HG03066 (cell line): ENCODE data around the gene SPATA21.
"Not testable (repeated sequence)": the region's sequence is repeated elsewhere in the genome, so short reads cannot be mapped to it uniquely, and the experiment has no call there.

Experiments used
- ATAC-seq: cut with Tn5 transposase; IDR thresholded peaks from one replicate; pipeline ENCODE4 v1.9.1; 2021; ENCODE audit warnings: low read depth; ENCODE audit not compliant: unreplicated experiment

SPATA21 gene

GRCh38 chr1:16387201-16388188, 49.7 kb downstream of the SPATA21 start:
- ATAC-seq: no peak

- no peak for ATAC-seq
Observed at GRCh38 chr1:16386454-16387113, 50.6 kb downstream of the SPATA21 start.

DNA sequence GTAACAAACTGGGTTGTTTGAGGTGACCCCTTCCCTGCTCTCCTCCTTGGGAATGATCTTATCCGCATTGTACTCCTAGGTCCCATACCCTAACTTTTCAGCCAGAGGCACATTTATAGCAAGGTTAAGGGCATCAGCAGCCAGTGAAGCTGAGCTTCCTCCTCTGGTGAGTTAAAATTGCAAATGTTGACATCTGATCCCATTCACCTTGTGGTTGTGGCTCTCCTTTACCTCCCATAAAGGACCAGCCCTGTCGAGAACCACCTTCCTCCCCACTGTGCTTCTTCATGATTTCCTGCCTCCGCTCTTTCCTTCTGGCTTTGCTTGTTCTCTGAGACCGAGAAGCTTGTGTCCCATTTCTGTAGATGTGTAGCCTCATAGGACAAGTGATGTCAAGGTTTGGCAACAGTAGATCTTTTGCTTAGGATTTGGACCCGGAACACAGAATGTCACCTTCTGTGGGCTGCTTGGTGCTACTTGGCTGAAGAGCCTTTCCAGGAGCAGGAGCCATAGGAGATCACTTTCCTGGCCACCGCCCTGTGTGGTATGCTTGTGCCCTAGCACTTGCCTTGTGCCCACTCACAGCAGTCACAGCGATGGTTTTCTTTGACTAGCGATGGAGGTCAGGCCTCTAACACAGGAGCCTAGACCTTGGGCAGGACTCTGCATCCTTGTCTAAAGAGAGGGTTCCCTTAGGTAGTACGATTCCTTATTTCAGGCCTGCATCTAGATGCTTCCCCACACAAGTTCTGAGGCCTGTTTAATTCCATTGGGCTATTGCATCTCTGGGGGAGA, 51.4 kb downstream of the SPATA21 start:
- ATAC-seq: no peak

- ATAC-seq: no peak
Observed at GRCh38 chr1:16383888-16384287, 53.3 kb downstream of the SPATA21 start.

GRCh38 chr1:16380868-16381267, 56.4 kb downstream of the SPATA21 start:
- no peak for ATAC-seq

- no peak for ATAC-seq
Observed at GRCh38 chr1:16378443-16378842, 58.8 kb downstream of the SPATA21 start.

- no peak for ATAC-seq
Observed at GRCh38 chr1:16376971-16377370, 60.3 kb downstream of the SPATA21 start.

DNA sequence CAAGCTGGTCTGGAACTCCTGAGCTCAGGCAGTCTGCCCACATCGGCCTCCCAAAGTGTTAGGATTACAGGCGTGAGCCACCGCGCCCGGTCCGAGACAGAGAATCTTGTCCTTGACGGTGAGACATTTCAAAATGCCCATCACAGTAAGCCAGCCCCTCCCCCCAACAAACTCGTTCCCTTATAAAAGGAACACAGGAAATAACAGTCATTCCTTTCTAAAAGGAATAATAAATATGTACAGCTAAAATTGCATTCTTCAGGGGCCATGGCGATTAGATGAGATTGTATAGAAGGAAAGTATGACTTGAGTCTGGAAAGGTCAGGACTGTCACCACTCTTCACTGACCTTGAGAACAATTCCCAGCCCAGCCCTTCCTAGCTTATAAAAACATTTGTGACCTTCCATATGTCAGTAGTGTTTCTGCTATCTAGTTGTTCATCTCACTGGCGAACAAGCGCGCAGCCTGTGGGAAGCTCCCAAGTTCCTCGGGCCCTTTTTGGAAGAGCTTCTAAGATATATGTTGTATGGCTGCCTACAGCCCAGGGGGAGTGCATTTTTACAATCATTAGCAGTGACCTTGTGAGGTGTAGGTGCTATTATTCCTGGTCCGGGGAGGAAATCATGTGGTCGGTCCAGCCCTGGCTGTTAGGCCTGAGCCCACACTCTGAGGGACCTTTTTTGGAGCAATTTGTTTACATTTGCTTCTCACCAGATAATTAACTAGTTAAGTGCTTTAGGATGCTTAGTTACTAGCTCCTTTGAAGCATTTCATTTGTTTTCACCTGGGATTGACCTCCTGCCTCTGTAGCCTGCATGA, 61.5 kb downstream of the SPATA21 start:
- ATAC-seq: no peak

GRCh38 chr1:16374266-16374665, 63.0 kb downstream of the SPATA21 start:
- ATAC-seq: no peak

DNA sequence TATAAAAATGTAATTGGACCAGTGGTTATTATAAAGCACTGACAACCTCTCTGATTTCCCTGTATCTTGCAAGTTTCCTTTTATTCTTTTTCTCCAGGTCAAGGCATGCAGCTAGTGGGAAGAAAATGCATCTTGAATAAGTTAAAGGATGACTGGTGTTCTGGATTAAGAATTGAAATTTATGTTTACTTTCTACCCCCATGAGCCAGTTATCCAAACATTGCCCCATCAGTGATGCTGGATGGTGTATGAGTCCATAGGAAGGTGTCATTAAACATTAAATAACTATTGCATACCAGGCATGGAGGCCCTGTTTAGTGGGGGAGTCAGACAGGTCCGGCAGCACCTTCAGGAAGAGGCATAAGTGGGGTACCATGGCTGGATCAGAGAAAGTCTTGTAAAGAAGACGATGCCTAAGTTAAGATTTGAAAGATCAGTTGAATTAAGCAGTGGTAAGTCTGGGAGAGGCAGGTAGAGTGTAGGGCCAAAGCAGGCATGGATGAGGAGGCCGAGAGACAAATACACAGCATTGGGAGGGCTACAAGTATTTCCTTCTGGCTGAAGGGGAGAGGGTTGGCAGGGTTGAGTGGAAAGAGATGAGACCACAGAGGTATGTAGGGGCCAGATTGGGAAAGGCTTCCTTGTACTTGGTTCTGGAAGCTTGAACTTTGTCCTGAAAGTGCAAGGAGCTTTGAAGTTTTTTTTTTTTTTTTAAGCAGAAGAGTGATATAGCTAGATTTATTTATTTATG, 64.5 kb downstream of the SPATA21 start:
- ATAC-seq: no peak

GRCh38 chr1:16371725-16372124, 65.5 kb downstream of the SPATA21 start:
- ATAC-seq: no peak

DNA sequence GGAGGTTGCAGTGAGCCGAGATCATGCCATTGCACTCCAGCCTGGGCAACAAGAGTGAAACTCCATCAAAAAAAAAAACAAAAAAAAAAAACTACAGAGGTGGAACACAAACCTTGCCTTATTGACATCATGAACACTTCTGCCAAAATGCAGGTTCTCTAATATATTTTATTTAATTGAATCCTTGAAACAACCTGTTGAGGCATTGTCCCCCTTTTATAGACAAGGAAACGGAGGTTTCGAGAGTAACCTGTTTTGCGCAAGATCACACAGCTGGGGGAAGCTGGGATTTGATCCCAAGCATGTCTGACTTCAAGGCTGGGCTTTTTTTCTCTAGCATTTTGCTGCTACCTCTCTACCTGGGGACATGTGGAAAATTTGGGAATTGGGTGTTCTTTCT, 67.4 kb downstream of the SPATA21 start:
- no peak for ATAC-seq

DNA sequence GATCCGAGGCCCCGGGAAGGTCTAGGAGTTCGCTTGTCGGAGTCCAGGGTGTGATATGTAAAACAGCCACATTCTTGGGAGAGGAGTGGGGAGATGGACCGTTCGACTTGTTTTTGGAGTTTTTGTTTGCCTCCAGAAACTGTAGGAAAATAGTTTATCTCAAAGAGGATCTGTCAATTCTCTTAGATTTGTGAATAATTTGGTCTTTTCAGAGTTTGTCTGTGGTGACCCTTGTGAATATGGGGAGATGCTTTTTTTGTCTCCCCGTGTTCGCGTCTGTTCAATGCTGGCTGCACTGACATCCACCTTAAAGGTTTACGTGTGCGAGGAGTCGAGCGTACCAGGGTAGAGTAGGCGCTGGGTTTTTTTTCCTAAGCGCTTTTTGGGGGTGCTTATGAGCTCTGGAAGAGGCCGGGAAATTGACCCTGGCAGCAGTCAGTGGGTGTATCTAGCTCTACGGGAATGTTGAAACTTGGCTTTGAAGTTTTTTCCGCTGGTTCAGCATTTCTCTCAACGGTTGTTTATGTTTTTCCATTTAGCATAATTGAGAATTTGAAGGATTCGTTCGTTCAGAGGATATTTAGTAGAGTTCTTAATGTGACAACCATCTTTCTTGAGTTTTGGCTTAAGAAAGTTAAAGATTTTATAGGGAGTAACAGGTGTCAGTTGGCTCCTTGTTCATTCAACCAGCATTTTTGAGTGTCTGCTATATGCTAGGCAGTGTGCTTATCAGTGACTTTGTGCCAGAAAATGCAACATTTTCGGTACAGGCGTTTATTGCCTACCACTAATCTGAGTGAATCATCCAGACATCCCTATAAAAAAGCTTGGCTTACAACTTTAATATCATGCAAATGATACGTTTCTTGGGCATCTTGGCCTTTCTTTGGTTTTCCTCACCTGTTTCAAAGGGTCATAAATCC, 69.0 kb downstream of the SPATA21 start:
- no peak for ATAC-seq

- peak; percentile 52 for ATAC-seq
Observed at GRCh38 chr1:16367258-16367967, 69.8 kb downstream of the SPATA21 start.

DNA sequence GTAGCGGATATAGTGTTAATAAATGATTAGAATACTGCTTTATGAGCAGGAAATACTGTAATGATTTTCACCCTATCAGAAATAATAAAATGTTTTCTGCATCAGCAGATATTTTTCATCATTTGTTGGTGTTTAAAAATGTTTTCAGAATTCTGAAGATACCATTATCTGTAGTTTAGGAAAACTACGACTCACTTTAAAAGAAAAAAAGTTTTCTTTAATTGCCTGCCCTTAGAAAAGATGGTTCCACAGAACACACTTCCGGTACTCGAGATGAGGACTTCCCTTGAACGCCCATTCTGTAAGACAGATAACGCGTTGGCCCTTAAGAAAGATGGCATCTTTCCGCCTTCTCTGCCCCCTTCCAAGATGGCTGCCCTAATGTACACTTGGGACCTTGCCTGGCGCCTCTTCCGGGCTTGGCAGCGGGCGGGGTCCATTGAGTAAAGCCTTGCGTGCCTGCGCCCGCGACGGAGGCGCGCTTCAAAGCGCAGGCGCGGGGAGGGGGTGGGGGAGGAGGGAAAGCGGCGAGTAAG, 70.4 kb downstream of the SPATA21 start, which contains the start of gene SZRD1:
TSS of gene SZRD1 (plus strand) at position 521 of the 536 bp plus-strand sequence. CDS start 16 bp downstream, outside the sequence.
- ATAC-seq: peak; percentile 77

DNA sequence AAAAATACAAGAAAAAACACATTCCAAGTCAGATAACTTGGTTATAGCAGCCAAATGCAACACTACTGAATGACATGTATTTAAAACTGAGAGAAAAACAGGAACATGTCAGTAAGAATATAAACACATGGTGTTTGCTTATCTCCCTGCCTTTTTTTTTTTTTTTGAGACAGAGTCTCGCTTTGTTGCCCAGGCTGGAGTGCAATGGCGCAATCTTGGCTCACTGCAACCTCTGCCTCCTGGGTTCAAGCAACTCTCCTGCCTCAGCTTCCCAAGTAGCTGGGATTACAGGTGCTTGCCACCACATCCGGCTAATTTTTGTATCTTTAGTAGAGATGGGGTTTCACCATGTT, 72.1 kb downstream of the SPATA21 start:
- ATAC-seq: not testable (repeated sequence)

DNA sequence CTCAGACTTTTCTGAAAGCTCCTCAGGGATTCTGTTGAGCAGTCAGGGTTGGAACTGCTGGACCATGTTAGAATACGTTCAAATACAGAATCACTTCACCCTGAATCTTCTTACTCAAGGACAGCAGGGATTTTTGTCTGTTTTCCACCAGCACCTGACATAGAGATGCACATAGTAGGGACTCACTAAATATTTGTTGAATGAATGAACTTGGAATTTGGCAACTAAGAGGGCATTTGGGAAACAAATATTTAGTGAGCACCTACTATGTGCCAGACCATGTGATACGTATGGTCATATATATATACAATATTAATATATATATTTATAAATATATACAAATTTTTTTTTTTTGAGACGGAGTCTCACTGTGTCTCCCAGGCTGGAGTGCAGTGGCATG, 80.4 kb downstream of the SPATA21 start:
- ATAC-seq: no peak
